ENCODE results near the gene USP36.

GRCh38 chr17:78751447-78752161 is 89.0 kb downstream of the USP36 start:
- no peak for TF ChIP-seq CTCF (IDR thresholded peaks at IDR 0.05; ENCODE audit: low read depth, low read length)
- no peak for TF ChIP-seq EZH2phosphoT487 (IDR thresholded peaks at IDR 0.05; ENCODE audit: low read depth)
